Heart right ventricle (tissue), 16 donors: Measurements from ENCODE around the gene PELI2. TPM values are rescaled to one million over a fixed set of nuclear protein-coding genes. Genes with fewer than 3 reads are reported as not detected.
A peak's percentile ranks its signal among the peaks of the same experiment; 100 is the strongest.

Source experiments
- ATAC-seq, 8 donors: fragments of 200-7000 bp; cut with Tn5 transposase; one replicate each; pipeline ENCODE4 v1.9.1; 2020; ENCODE audit warnings: mild to moderate bottlenecking in 8 of 8, moderate library complexity in 8 of 8, moderate number of reproducible peaks in 1 of 8
- DNase-seq, 2 donors: peaks; one replicate each; pipeline ENCODE4 v3.0.0-alpha.2; 2020
- H3K27ac ChIP-seq, 10 donors: fragments of 200-600 bp; sonication (generic) in 2 of 10; one replicate each; pipeline versions ENCODE4 v1.5.0 to v1.8.0; 2020 to 2022; ENCODE audit warnings: mild to moderate bottlenecking in 3 of 10
- H3K27me3 ChIP-seq, 7 donors: fragments of 200-600 bp; one replicate each; pipeline ENCODE4 v1.8.0; 2021 to 2022; ENCODE audit warnings: mild to moderate bottlenecking in 2 of 7
- H3K36me3 ChIP-seq, 9 donors: fragments of 200-600 bp; sonication (generic) in 1 of 9; one replicate each; pipeline versions ENCODE4 v1.5.0 to v1.8.0; 2020 to 2022; ENCODE audit warnings: mild to moderate bottlenecking in 2 of 9
- H3K4me1 ChIP-seq, 9 donors: fragments of 200-600 bp; sonication (generic) in 1 of 9; one replicate each; pipeline versions ENCODE4 v1.5.0 to v1.8.0; 2020 to 2022; ENCODE audit warnings: mild to moderate bottlenecking in 4 of 9
- H3K4me3 ChIP-seq, 10 donors: fragments of 200-600 bp; sonication (generic) in 2 of 10; one replicate each; pipeline versions ENCODE4 v1.5.0 to v1.8.0; 2020 to 2022; ENCODE audit warnings: mild to moderate bottlenecking in 7 of 10, moderate library complexity in 2 of 10
- H3K9me3 ChIP-seq, 11 donors: fragments of 200-600 bp in 10 of 11; sonication (generic) in 2 of 11; one replicate each; pipeline versions ENCODE4 v1.5.0 to v1.8.0; 2013 to 2022; ENCODE audit warnings: mild to moderate bottlenecking in 2 of 11, control low read depth in 1 of 11, moderate library complexity in 1 of 11
- WGBS, 2 donors: extraction: QIAGEN DNeasy Blood & Tissue Kit; methylation state at CpG; one replicate each; pipeline ENCODE4 v1.1.7; 2013; ENCODE audit warnings: inconsistent platforms in 1 of 2; 5-methylcytosine and 5-hydroxymethylcytosine counted together
- intact Hi-C, 10 donors: fragments of 100-400 bp; cut with DNase I; formaldehyde crosslinking; loops; one replicate each; pipeline versions ENCODE4 v1.11.1 to v1.14.2; 2022
- polyA plus RNA-seq, 2 donors: library from polyadenylated mRNA; stranded (reverse); fragments of 200-250 nt; gene quantifications; one replicate each; pipeline ENCODE4 v1.2.3, GENCODE V29; 2013
- total RNA-seq, 10 donors: library from RNA; stranded (reverse); fragmentation: NEBNext Ultra II Directional in 3 of 10; extraction: Animal tissue kit (Norgen Biotek cat#: 25700) in 3 of 10; gene quantifications; one replicate each; pipeline versions ENCODE4 v1.2.1 to v1.2.4, GENCODE V29; 2021 to 2023
- TF ChIP-seq, protein P1 (sequence below), 9 donors: fragments of 200-600 bp; sonication (generic) in 2 of 9; IDR thresholded peaks; one replicate each; pipeline versions ENCODE4 v1.5.0 to v1.8.0; 2021 to 2022; ENCODE audit warnings: antibody characterized with exemption in 9 of 9, mild to moderate bottlenecking in 5 of 9, moderate library complexity in 1 of 9
- donor health status: Arrhythmogenic right ventricular cardiomyopathy.
- donor health status: ischemic (EF 13 %, LVEDD 7.1; RV severe dilation, severe dysfunction).
- donor health status: healthy with polysubstance abuse.
- donor health status: DM: no; HTN: yes; CAD: no.
- donor health status: DM: no; HTN: no; CAD: no.
- donor health status: ischemic (EF 25% LVEDD 6.9; RV normal size, moderate dysfunction).
- donor health status: ischemic (EF 25% LVEDD 5.7; RV mildly dilated, moderate dysfunction).
- donor health status: healthy.
- donor health status: DM: yes; HTN: yes; CAD: no.
- donor health status: Ischemic cardiomyopathy.
- donor health status: ischemic (EF 35%, LVEDD 5.7; RV mildly dilated, moderate dysfunction).
- donor health status: nonischemic (EF 11% LVEDD 7.7; RV severe dilation, severe dysfunction).
- donor health status: DM: yes; HTN: yes; CAD: no.
- donor health status: PGD.
- donor health status: ischemic (EF 29% LVEDD 5.4; RV normal size, mild dysfunction).
- donor health status: nonischemic (EF 23%, LVEDD 6.1; RV moderate dilation, normal function).

Gene PELI2
- total and polyA plus RNA-seq, 12 donors, result 0.87 to 4.9 (median 2.0) TPM

DNA sequence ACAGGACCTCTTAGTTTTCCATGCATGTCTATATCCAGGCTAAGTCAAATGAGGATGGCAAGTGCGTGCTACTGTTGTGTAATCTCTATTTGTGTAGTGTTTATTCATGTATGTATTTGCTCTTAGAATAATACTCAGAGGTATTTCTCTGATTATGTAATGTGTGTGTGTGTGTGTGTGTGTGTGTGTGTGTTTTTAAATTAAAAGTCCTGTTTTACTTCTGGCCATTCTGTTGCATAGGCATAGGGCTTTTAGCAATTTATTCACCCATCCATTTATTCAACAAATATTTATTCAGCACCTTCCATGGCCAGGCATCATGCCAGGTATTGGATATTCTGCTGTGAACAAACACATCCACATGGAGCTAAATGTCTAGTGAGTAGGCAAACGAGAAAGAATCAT lies 63.5 kb downstream of the PELI2 start:
- H3K4me1 ChIP-seq, result peaks cover 0 to 23% (median 0%) of the 10 kb centered on the region in 9 donors
- TF ChIP-seq, protein P1, sequence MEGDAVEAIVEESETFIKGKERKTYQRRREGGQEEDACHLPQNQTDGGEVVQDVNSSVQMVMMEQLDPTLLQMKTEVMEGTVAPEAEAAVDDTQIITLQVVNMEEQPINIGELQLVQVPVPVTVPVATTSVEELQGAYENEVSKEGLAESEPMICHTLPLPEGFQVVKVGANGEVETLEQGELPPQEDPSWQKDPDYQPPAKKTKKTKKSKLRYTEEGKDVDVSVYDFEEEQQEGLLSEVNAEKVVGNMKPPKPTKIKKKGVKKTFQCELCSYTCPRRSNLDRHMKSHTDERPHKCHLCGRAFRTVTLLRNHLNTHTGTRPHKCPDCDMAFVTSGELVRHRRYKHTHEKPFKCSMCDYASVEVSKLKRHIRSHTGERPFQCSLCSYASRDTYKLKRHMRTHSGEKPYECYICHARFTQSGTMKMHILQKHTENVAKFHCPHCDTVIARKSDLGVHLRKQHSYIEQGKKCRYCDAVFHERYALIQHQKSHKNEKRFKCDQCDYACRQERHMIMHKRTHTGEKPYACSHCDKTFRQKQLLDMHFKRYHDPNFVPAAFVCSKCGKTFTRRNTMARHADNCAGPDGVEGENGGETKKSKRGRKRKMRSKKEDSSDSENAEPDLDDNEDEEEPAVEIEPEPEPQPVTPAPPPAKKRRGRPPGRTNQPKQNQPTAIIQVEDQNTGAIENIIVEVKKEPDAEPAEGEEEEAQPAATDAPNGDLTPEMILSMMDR (IDR thresholded peaks at IDR 0.05), result no peak
- WGBS, 2 donors, result 90 to 91% methylated on average over 2 of the region's 2 CpGs

DNA sequence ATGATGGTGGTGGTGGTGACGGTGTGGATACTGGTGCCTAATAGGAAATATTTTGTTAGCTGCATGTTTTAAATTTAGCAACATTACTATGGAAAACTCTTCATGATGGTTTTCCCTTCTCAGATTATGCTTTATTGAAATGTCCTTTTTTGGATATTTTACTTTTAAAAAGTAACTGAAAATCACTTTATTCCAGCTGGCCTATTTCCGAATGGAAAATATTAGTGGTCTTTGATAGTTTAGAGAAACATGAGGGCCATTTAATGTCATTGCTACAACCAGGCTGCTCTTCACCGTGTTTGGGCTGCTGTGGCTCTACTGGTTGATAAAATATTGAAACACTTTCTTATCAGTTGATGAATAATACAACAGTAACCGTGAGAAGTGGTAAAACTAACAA lies 64.2 kb downstream of the PELI2 start:
- ATAC-seq (peak in 3 of 8 donors; percentile 35 to 56 (median 52)), DNase-seq (no peak)
- Histone ChIP-seq H3K36me3 (no peaks in the 10 kb centered on the region), H3K27ac (peak overlapping the region in 2 of 10 donors; percentile 18 to 24), H3K9me3 (peaks cover 0 to 5% (median 0%) of the 10 kb centered on the region in 11 donors), H3K4me3 (no peak overlapping the region), H3K27me3 (no peaks in the 10 kb centered on the region), H3K4me1 (peaks cover 0 to 16% (median 0%) of the 10 kb centered on the region in 9 donors)
- 71% methylated on average over 4 of the region's 4 CpGs for WGBS, 2 donors
- intact Hi-C loops, result no loop called here
- TF ChIP-seq, protein P1 (IDR thresholded peaks at IDR 0.05), result no peak

More for the DNA sequence above, 63.5 kb downstream of the PELI2 start:
- DNase-seq, result no peak
- Histone ChIP-seq H3K27ac (peak overlapping the region in 2 of 10 donors; percentile 16 to 32), H3K36me3 (no peaks in the 10 kb centered on the region), H3K9me3 (peaks cover 0 to 5% (median 0%) of the 10 kb centered on the region in 11 donors), H3K4me3 (no peak overlapping the region), H3K27me3 (no peaks in the 10 kb centered on the region)
- ATAC-seq, result no peak
- intact Hi-C loops, result no loop called here

DNA sequence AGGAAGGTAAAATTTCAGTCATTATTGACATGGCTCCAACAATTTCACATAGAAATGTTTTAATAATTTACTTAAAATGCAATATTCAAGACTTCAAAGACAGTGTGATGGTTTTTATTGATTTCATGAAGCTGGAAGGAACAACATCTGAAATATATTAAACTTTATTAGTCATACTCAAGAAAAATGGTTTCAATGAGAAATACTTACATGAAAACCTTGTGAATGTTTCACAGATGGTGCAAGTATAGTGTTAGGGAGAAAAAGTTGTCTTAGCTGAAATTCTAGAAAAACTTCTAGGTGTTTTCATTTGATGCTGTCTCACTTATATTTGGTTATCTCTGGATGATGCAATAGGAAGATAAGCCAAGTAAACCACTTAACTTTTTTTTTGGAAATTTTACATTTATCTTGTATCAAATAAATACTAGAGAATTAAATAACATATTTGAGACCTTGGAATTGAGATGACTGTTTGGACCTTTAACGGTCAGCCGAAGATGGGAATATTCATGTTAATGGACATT lies 65.5 kb downstream of the PELI2 start:
- peaks cover 0 to 9% (median 0%) of the 10 kb centered on the region in 9 donors for H3K4me1 ChIP-seq
- WGBS, 2 donors, result 96 to 97% methylated on average over 2 of the region's 2 CpGs
- H3K4me3 ChIP-seq, result no peak overlapping the region
- H3K27ac ChIP-seq, result no peak overlapping the region
- H3K36me3 ChIP-seq, result no peaks in the 10 kb centered on the region
- intact Hi-C loops, result no loop called here
- ATAC-seq, result no peak
- DNase-seq, result no peak
- no peaks in the 10 kb centered on the region for H3K27me3 ChIP-seq
- TF ChIP-seq, protein P1 (IDR thresholded peaks at IDR 0.05), result no peak
- H3K9me3 ChIP-seq, result peaks cover 0 to 5% (median 0%) of the 10 kb centered on the region in 11 donors

DNA sequence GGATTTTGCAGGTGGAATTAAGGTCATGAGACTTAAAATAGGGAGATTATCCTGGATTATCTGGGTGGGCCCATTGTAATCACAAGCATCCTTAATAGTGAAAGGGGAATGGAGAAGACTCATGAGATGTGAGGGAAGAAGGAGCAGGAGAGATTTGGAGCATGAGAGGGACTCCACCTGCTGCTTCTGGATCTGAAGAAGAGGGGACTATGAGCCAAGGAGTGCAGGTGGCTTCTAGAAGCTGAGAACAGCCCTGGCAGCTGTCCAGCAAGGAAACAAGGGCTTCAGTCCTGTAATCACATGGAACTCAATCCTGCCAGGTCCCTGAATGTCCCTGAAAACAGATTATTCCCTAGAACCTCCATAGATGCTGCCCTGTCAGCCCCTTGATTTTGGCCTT lies 67.8 kb downstream of the PELI2 start:
- DNase-seq, result no peak
- peaks cover 0 to 5% (median 0%) of the 10 kb centered on the region in 11 donors for H3K9me3 ChIP-seq
- H3K27me3 ChIP-seq, result no peaks in the 10 kb centered on the region
- H3K4me3 ChIP-seq, result no peak overlapping the region
- TF ChIP-seq, protein P1 (IDR thresholded peaks at IDR 0.05), result no peak
- H3K4me1 ChIP-seq, result peaks cover 0 to 9% (median 0%) of the 10 kb centered on the region in 9 donors
- no peaks in the 10 kb centered on the region for H3K36me3 ChIP-seq
- no peak for ATAC-seq
- H3K27ac ChIP-seq, result no peak overlapping the region
- intact Hi-C loops, result no loop called here
